ENCODE results near the gene EHBP1.

EHBP1 gene

GRCh38 chr2:63058921-63059792, 353.6 kb downstream of the EHBP1 start:
- TF ChIP-seq, protein P1, sequence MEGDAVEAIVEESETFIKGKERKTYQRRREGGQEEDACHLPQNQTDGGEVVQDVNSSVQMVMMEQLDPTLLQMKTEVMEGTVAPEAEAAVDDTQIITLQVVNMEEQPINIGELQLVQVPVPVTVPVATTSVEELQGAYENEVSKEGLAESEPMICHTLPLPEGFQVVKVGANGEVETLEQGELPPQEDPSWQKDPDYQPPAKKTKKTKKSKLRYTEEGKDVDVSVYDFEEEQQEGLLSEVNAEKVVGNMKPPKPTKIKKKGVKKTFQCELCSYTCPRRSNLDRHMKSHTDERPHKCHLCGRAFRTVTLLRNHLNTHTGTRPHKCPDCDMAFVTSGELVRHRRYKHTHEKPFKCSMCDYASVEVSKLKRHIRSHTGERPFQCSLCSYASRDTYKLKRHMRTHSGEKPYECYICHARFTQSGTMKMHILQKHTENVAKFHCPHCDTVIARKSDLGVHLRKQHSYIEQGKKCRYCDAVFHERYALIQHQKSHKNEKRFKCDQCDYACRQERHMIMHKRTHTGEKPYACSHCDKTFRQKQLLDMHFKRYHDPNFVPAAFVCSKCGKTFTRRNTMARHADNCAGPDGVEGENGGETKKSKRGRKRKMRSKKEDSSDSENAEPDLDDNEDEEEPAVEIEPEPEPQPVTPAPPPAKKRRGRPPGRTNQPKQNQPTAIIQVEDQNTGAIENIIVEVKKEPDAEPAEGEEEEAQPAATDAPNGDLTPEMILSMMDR (IDR thresholded peaks at IDR 0.05; ENCODE audit: insufficient read depth, missing control alignments), result no peak
- FAIRE-seq, result no peak
- DNase-seq (ENCODE audit: insufficient read length, low spot score), result no peak

GRCh38 chr2:63059793-63060471, 354.4 kb downstream of the EHBP1 start:
- TF ChIP-seq, protein P1 (IDR thresholded peaks at IDR 0.05; ENCODE audit: insufficient read depth, missing control alignments), result no peak
- DNase-seq (ENCODE audit: insufficient read length, low spot score) (no peak), FAIRE-seq (no peak)

GRCh38 chr2:63060472-63060991, 355.0 kb downstream of the EHBP1 start:
- DNase-seq (ENCODE audit: insufficient read length, low spot score) (no peak), FAIRE-seq (no peak)
- TF ChIP-seq, protein P1 (IDR thresholded peaks at IDR 0.05; ENCODE audit: insufficient read depth, missing control alignments), result no peak

- TF ChIP-seq, protein P1 (IDR thresholded peaks at IDR 0.05; ENCODE audit: insufficient read depth, missing control alignments), result no peak
- FAIRE-seq (no peak), DNase-seq (ENCODE audit: insufficient read length, low spot score) (no peak)
These were observed 358.7 kb downstream of the EHBP1 start for GRCh38 chr2:63064197-63064596.

GRCh38 chr2:63064661-63065060, 359.1 kb downstream of the EHBP1 start:
- FAIRE-seq (no peak), DNase-seq (ENCODE audit: insufficient read length, low spot score) (no peak)
- TF ChIP-seq, protein P1 (IDR thresholded peaks at IDR 0.05; ENCODE audit: insufficient read depth, missing control alignments), result no peak

DNA sequence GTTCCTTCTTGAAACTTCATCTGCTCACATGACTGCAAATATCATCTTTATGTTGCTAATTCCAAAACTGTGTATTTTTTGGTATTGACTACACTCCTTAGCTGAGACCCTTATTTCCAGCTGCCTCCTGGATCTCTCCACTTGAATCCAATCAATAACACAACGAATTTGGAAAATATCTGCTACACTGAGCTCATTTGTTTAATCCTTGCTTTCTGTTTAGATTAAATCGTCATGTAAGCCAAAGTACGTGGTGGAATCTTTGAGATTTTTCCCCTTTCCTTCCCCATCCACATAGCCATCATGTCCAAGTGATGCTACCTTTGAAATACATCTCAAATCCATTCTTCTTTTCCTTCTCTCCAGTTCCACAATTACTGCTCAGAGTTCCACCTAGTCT, 360.8 kb downstream of the EHBP1 start:
- FAIRE-seq, result no peak
- TF ChIP-seq, protein P1 (IDR thresholded peaks at IDR 0.05; ENCODE audit: insufficient read depth, missing control alignments), result no peak

More for the DNA sequence above, 360.8 kb downstream of the EHBP1 start:
- no peak for DNase-seq (ENCODE audit: insufficient read length, low spot score)
